Stimulated activated CD4-positive, alpha-beta T cell treated with anti-CD3 and anti-CD28 coated beads, Interleukin-1b, Interleukin-23, amount 100 ng/mL, for 1 hour (primary cell): ENCODE data around the gene FLNB.
"Not testable (repeated sequence)": the region's sequence is repeated elsewhere in the genome, so short reads cannot be mapped to it uniquely, and the experiment has no call there.

Experiments
- DNase-seq, 2 donors: peaks; one replicate each; pipeline ENCODE4 v3.0.0-alpha.2; 2020; ENCODE audit warnings: low read depth in 2 of 2

Gene FLNB

GRCh38 chr3:57982561-57983243 is 25.5 kb upstream of the FLNB start:
- no peak for DNase-seq

GRCh38 chr3:57983734-57984518 is 24.3 kb upstream of the FLNB start:
- DNase-seq = no peak

GRCh38 chr3:57985176-57985983 is 22.8 kb upstream of the FLNB start:
- no peak for DNase-seq

- no peak for DNase-seq
Measured at GRCh38 chr3:57985984-57986246, 22.3 kb upstream of the FLNB start.

GRCh38 chr3:57986261-57986660 is 22.0 kb upstream of the FLNB start:
- DNase-seq = no peak

GRCh38 chr3:57989198-57989597 is 19.0 kb upstream of the FLNB start:
- DNase-seq = not testable (repeated sequence)

- DNase-seq = no peak
Measured at GRCh38 chr3:57989646-57990045, 18.6 kb upstream of the FLNB start.

- no peak for DNase-seq
Measured at GRCh38 chr3:57992452-57993213, 15.6 kb upstream of the FLNB start.

- DNase-seq = no peak
Measured at GRCh38 chr3:57998366-57999283, 9.6 kb upstream of the FLNB start.

GRCh38 chr3:57999417-58000115 is 8.7 kb upstream of the FLNB start:
- DNase-seq = no peak

GRCh38 chr3:58000306-58001085 is 7.7 kb upstream of the FLNB start:
- DNase-seq = no peak

- DNase-seq = no peak
Measured at GRCh38 chr3:58001086-58001467, 7.1 kb upstream of the FLNB start.

GRCh38 chr3:58001979-58002378 is 6.2 kb upstream of the FLNB start:
- no peak for DNase-seq

- no peak for DNase-seq
Measured at GRCh38 chr3:58003093-58003492, 5.1 kb upstream of the FLNB start.

- DNase-seq = no peak
Measured at GRCh38 chr3:58004973-58005372, 3.2 kb upstream of the FLNB start.

GRCh38 chr3:58005669-58006068 is 2.6 kb upstream of the FLNB start:
- DNase-seq = no peak

- DNase-seq = no peak
Measured at GRCh38 chr3:58006661-58007060, 1.6 kb upstream of the FLNB start.

- DNase-seq = no peak
Measured at GRCh38 chr3:58009026-58009748, 965 bp downstream of the FLNB start.
